Omental fat pad (tissue), 4 donors: ENCODE results near the gene ZNHIT6. TPM values are rescaled to one million over a fixed set of nuclear protein-coding genes. Genes with fewer than 3 reads are reported as not detected.

Source experiments
- ATAC-seq: fragments of 150-250 bp; one replicate; pipeline ENCODE4 v1.9.1; 2016; ENCODE audit warnings: mild to moderate bottlenecking, moderate library complexity; ENCODE audit not compliant: low FRiP score
- DNase-seq: peaks from one replicate; pipeline ENCODE4 v3.0.0-alpha.2; 2019; ENCODE audit warnings: low spot score
- CTCF ChIP-seq, 3 donors: fragments of 450-650 bp; IDR thresholded peaks; one replicate each; pipeline ENCODE4 v1.5.1; 2016 to 2017; ENCODE audit warnings: antibody characterized with exemption in 3 of 3, mild to moderate bottlenecking in 3 of 3, moderate library complexity in 2 of 3
- total RNA-seq, 4 donors: library from RNA; depleted of rRNA; stranded (reverse); fragments of >200 nt; gene quantifications; one replicate each; pipeline ENCODE4 v1.1.0, GENCODE V29; 2016

ZNHIT6 gene
- total RNA-seq, 4 donors from 2014 or later, result 9.6 to 20.5 (median 15.4) TPM

- ATAC-seq (no peak), DNase-seq (no peak)
- TF ChIP-seq CTCF (IDR thresholded peaks at IDR 0.05), result no peak
Observed at GRCh38 chr1:85611425-85611824, 96.8 kb downstream of the ZNHIT6 start.

GRCh38 chr1:85609976-85610375 is 98.3 kb downstream of the ZNHIT6 start:
- no peak for DNase-seq
- ATAC-seq, result no peak
- no peak for TF ChIP-seq CTCF (IDR thresholded peaks at IDR 0.05)

GRCh38 chr1:85608851-85609250 is 99.4 kb downstream of the ZNHIT6 start:
- no peak for ATAC-seq
- no peak for DNase-seq
- TF ChIP-seq CTCF (IDR thresholded peaks at IDR 0.05), result no peak

- DNase-seq (no peak), ATAC-seq (no peak)
- TF ChIP-seq CTCF (IDR thresholded peaks at IDR 0.05), result no peak
Observed at GRCh38 chr1:85607921-85608265, 100.3 kb downstream of the ZNHIT6 start.

- TF ChIP-seq CTCF (IDR thresholded peaks at IDR 0.05), result no peak
- ATAC-seq, result peak; percentile 37
- DNase-seq, result no peak
Observed at GRCh38 chr1:85607126-85607920, 100.9 kb downstream of the ZNHIT6 start.

GRCh38 chr1:85606414-85606800 is 101.8 kb downstream of the ZNHIT6 start:
- no peak for TF ChIP-seq CTCF (IDR thresholded peaks at IDR 0.05)
- DNase-seq (no peak), ATAC-seq (no peak)
